Medulla oblongata (tissue), 1 donor: ENCODE results near the gene EMP1.
"Not testable (repeated sequence)": the region's sequence is repeated elsewhere in the genome, so short reads cannot be mapped to it uniquely, and the experiment has no call there.

ENCODE experiments used
- DNase-seq: peaks from one replicate; pipeline ENCODE4 v3.0.0-alpha.2; 2015; ENCODE audit errors: extremely low spot score

Gene EMP1

GRCh38 chr12:13257356-13257875, 60.9 kb downstream of the EMP1 start:
- no peak for DNase-seq

DNA sequence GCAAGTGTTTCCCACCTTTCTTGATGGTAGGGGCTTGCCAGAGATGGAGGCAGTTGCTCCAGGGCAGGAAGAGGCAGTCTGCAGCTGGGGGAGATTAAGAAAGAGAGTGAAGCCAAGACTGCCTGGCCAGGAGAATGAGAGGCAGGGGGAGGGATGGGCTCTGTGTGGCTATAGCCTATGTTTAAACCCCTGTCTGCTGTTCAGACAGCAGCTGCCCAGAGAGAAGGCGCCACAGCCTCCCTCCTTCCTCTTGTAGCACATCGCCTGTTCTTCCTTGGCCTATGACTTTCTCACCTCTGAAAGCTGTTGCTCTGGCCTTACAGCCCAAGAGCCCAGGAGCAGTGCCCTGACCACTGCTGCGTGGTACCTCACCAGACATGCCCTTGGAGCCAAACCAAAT, 61.7 kb downstream of the EMP1 start:
- DNase-seq = no peak

DNA sequence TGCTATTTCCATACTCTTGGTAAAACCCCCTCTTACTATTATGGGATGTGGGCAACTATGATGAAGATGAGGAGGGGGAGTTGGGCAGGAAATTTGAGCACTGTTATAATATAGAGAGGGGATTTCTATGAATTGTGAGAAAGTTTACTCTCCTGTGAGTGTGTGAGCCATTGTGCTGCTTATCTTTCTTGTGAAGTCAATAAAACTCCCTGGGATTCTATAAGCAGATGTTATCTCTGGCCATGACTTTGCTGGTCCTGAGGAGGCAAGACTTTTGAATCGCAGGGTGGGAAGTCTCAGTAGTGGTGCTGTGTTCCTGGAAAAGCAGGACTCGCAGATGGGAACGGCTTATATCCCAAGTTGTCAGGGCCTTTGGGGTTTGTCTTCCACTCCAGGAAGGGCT, 62.2 kb downstream of the EMP1 start:
- DNase-seq = no peak

- not testable (repeated sequence) for DNase-seq
These were observed 63.1 kb downstream of the EMP1 start for GRCh38 chr12:13259625-13260024.

DNA sequence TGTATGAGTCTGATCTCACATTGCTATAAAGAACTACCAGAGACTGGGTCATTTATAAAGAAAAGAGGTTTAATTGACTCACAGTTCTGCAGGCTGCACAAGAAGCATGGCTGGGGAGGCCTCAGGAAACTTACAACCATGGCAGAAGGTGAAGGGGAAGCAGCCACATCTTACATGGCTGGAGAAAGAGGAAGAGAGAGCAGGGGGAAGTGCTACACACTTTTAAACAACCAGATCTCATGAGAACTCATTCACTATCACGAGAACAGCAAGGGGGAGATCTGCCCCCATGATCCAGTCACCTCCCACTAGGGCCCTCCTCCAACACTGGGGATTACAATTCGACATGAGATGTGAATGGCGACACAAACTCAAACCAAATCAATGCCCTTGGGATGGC, 71.3 kb downstream of the EMP1 start:
- DNase-seq = not testable (repeated sequence)

DNA sequence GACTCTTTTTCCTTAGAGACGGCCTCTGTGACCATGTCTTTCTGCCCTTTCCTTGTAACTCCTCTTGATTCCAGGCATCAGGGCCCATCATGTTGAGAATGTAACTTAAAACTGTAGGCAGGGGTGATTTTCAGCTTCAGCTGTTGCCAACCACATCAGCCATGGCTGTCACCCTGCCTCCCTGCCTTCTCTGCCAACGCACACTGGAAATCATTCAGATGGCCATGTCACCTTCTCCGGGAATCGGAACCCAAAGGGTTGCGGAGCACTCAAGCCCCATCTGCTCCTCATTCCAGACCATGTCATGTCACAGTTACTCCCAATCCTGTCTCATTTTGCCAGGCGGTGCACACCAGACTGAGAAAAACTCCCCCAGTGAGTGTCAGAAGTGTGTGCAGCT, 72.1 kb downstream of the EMP1 start:
- DNase-seq = no peak
